PC-3 (cell line): Measurements from ENCODE around the gene CD52. TPM values are rescaled to one million over a fixed set of nuclear protein-coding genes. Genes with fewer than 3 reads are reported as not detected.

Source experiments
- ATAC-seq: fragments of 200-7000 bp; cut with Tn5 transposase; 2 replicates; pipeline ENCODE4 v1.9.1; 2020; ENCODE audit warnings: mild to moderate bottlenecking, moderate library complexity
- BruUV-seq: library from RNA; stranded (reverse); fragments of 400-500 nt; replicated peaks from 2 replicates; lab custom pipeline; 2021; lab: Mats Ljungman, UMichigan
- CTCF ChIA-PET: fragments of 300-600 bp; sonication (Branson Sonifier 250); formaldehyde crosslinking; loops from one replicate; lab custom pipeline; 2022; ENCODE audit warnings: antibody characterized with exemption; lab: Charles Lee
- POLR2A ChIA-PET: fragments of 300-600 bp; sonication (Branson Sonifier 250); formaldehyde crosslinking; loops from one replicate; lab custom pipeline; 2022; ENCODE audit warnings: antibody characterized with exemption; ENCODE audit not compliant: unreplicated experiment; lab: Charles Lee
- DNase-seq: peaks from one replicate; pipeline ENCODE4 v3.0.0-alpha.2; 2015
- H2AFZ ChIP-seq: fragments of 300-600 bp; sonication (generic); 2 replicates; pipeline ENCODE4 v1.6.0; 2016; ENCODE audit warnings: antibody characterized with exemption, low read length
- H3F3A ChIP-seq: fragments of 300-600 bp; sonication (generic); one replicate; pipeline ENCODE4 v1.6.0; 2017; ENCODE audit warnings: antibody characterized with exemption, low read length, control low read depth, mild to moderate bottlenecking; ENCODE audit not compliant: unreplicated experiment
- H3K27ac ChIP-seq: fragments of 300-600 bp; sonication (generic); 2 replicates; pipeline ENCODE4 v1.5.1; 2016; ENCODE audit warnings: mild to moderate bottlenecking, low read length
- H3K27me3 ChIP-seq: fragments of 300-600 bp; sonication (generic); 2 replicates; pipeline ENCODE4 v1.6.1; 2016; ENCODE audit warnings: low read length, mixed read lengths
- H3K36me3 ChIP-seq: fragments of 300-600 bp; sonication (generic); 2 replicates; pipeline ENCODE4 v1.6.1; 2016; ENCODE audit warnings: low read depth, mixed run types, low read length, mixed read lengths
- H3K4me1 ChIP-seq: fragments of 300-600 bp; sonication (generic); 2 replicates; pipeline ENCODE4 v1.5.1; 2016; ENCODE audit warnings: low read length; ENCODE audit not compliant: insufficient read depth
- H3K4me2 ChIP-seq: fragments of 300-600 bp; sonication (generic); 2 replicates; pipeline ENCODE4 v1.6.0; 2016; ENCODE audit warnings: low read length
- H3K4me3 ChIP-seq: fragments of 300-600 bp; sonication (generic); 2 replicates; pipeline ENCODE4 v1.5.1; 2016; ENCODE audit warnings: mild to moderate bottlenecking, low read length, mixed read lengths
- H3K79me2 ChIP-seq: fragments of 300-600 bp; sonication (generic); 2 replicates; pipeline ENCODE4 v1.6.1; 2017; ENCODE audit warnings: low read length, mixed read lengths
- H3K9ac ChIP-seq: fragments of 300-600 bp; sonication (generic); 2 replicates; pipeline ENCODE4 v1.6.0; 2016; ENCODE audit warnings: mild to moderate bottlenecking, low read length
- H3K9me2 ChIP-seq: fragments of 300-600 bp; sonication (generic); replicated peaks from 2 replicates; pipeline ENCODE4 v1.6.1; 2016; ENCODE audit warnings: mixed run types, low read length, mixed read lengths
- H3K9me3 ChIP-seq: fragments of 300-600 bp; sonication (generic); 2 replicates; pipeline ENCODE4 v1.6.1; 2016; ENCODE audit warnings: low read length, mixed read lengths
- H4K20me1 ChIP-seq: fragments of 300-600 bp; sonication (generic); 2 replicates; pipeline ENCODE4 v1.6.1; 2016; ENCODE audit warnings: low read length, mixed read lengths
- CTCF ChIP-seq: fragments of 300-600 bp; sonication (generic); conservative IDR thresholded peaks from 2 replicates; pipeline ENCODE4 v1.5.1; 2017; ENCODE audit warnings: antibody characterized with exemption, low read depth, mild to moderate bottlenecking, low read length
- EZH2 ChIP-seq: fragments of 300-600 bp; sonication (generic); IDR thresholded peaks from one replicate; pipeline ENCODE4 v1.6.1; 2017; ENCODE audit warnings: antibody characterized with exemption, mild to moderate bottlenecking, low read length; ENCODE audit not compliant: unreplicated experiment
- EZH2phosphoT487 ChIP-seq: fragments of 300-600 bp; sonication (generic); IDR thresholded peaks from 2 replicates; pipeline ENCODE4 v1.6.1; 2018; ENCODE audit warnings: mild to moderate bottlenecking, antibody characterized with exemption, low read length, borderline replicate concordance
- intact Hi-C: fragments of 100-400 bp; cut with micrococcal nuclease; formaldehyde crosslinking; loops from 2 replicates; pipeline ENCODE4 v1.9.0; 2023
- total RNA-seq: library from RNA; depleted of rRNA; stranded (reverse); fragments of >200 nt; gene quantifications from 2 replicates; pipeline ENCODE4 v1.2.3, GENCODE V29; 2014

Gene CD52
- total RNA-seq, 1 experiment from 2014 or later = not detected

DNA sequence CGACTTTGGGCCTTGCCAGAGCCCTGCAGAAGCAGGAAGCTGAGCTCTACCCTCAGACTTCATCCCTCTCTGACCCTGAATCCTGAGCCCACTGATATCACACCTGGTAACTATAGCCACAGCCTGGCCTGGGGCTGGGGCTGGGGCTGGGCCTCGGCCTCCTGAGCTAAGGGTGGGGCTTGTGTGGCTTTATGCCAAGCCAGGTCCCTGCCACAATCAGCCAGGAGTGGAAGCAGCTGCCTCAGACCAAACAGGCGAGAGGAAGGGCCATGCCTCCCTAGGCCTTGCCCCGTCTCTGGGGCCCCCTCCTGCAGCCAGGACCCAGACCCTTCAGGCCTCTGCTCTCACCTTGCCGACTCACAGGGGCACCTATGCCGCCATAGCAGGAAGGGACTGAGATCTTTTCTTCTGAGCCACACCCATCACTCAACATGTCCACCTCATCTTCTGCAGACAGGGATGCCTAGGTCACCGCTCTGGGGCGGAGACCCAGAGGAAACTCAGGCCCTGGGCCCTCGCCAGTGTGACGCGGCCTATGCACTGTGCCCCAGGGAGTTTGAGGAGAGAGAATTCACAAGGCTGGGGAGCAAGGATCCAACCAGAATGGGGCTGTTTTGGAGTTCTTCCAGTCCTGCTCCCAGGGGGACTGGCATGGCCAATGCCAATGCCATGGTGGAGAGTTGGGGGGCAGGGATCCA is 17.0 kb upstream of the CD52 start:
- no TSS peak for BruUV-seq
- Histone ChIP-seq H3K79me2 (peaks cover 27% of the 10 kb centered on the region), H3K9ac (no peak overlapping the region), H3F3A (no peaks in the 10 kb centered on the region), H3K27ac (no peak overlapping the region), H4K20me1 (no peaks in the 10 kb centered on the region), H3K4me1 (peaks cover 31% of the 10 kb centered on the region), H2AFZ (no peak overlapping the region), H3K9me2 (no peaks in the 10 kb centered on the region), H3K27me3 (no peaks in the 10 kb centered on the region), H3K4me2 (no peak overlapping the region), H3K4me3 (no peak overlapping the region), H3K9me3 (no peaks in the 10 kb centered on the region), H3K36me3 (no peaks in the 10 kb centered on the region)
- ChIA-PET CTCF (no interaction called here), POLR2A (no interaction called here)
- intact Hi-C loops = no loop called here
- TF ChIP-seq EZH2 = no peak
- no peak for TF ChIP-seq EZH2phosphoT487
- TF ChIP-seq CTCF = no peak
- no peak for ATAC-seq
- DNase-seq = no peak

DNA sequence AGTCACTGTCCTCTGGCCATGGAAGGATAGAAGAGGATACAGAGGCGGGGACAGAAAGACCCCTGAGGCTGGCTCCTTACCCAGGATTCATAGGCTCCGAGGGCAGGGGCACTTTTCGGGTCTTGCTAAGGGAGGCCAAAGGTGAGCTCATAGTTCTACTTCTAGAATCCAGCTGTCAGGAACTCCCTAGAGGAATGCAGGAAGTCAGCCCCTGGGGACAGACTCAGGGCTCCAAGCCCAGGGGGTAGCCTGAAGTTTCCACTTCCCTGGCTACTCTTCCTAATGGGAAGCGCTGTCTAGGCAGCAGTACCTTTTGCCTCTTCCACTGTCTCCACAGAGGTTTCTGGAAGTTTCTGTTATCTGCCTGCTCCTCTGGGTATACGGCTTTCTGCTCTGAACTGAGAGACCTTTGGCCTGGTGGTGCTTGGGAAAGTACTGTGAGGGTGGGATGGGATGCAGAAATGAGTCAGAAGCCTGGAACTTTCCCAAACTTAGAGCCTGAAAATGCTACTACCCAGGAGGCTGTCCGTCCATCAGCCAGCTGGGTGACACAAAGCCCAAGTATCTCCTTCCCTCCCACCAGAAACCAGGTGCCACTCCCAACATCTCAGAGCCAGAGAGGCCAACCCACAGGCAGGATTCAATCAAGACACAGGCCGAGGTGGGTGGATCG is 14.9 kb upstream of the CD52 start:
- Histone ChIP-seq H3F3A (no peaks in the 10 kb centered on the region), H3K4me1 (peaks cover 38% of the 10 kb centered on the region), H3K36me3 (no peaks in the 10 kb centered on the region), H3K4me3 (no peak overlapping the region), H3K79me2 (peaks cover 32% of the 10 kb centered on the region), H3K9me3 (no peaks in the 10 kb centered on the region), H3K4me2 (peak overlapping the region; percentile 52), H3K27me3 (no peaks in the 10 kb centered on the region), H3K9me2 (no peaks in the 10 kb centered on the region), H3K9ac (peak overlapping the region; percentile 53), H3K27ac (peak overlapping the region; percentile 87), H2AFZ (no peak overlapping the region), H4K20me1 (no peaks in the 10 kb centered on the region)
- DNase-seq (peak; percentile 88), ATAC-seq (peak; percentile 56)
- no peak for TF ChIP-seq CTCF
- no peak for TF ChIP-seq EZH2
- TF ChIP-seq EZH2phosphoT487 = no peak
- no TSS peak for BruUV-seq
- ChIA-PET POLR2A (interaction anchor here (0.6 to 0.7 kb wide), 2 partner anchors 23 to 221 kb away, joined by 3 to 4 read pairs; no protein-coding TSS in a partner anchor), CTCF (interaction anchor here (1.0 kb wide), 1 partner anchor 18 kb away, joined by 3 read pairs; no protein-coding TSS in a partner anchor)
- intact Hi-C loops = loop anchor here (2.0 kb wide), 1 partner anchor 18 kb away; no protein-coding TSS in a partner anchor
